Memory B cell (primary cell): Measurements from ENCODE around the gene ALKBH5.
"Not testable (repeated sequence)": the region's sequence is repeated elsewhere in the genome, so short reads cannot be mapped to it uniquely, and the experiment has no call there.

ENCODE experiments used
- ATAC-seq: fragments of 150-1000 bp; cut with Tn5 transposase; 2 replicates; pipeline ENCODE4 v1.10.0; 2021; ENCODE audit warnings: low read depth, mild to moderate bottlenecking, moderate library complexity
- DNase-seq, 2 donors: peaks; one replicate each; pipeline ENCODE4 v3.0.0; 2022; ENCODE audit warnings: low spot score in 2 of 2
- H3K27ac Mint-ChIP-seq: one replicate; pipeline ENCODE4 v1.8.0; 2022; ENCODE audit warnings: mild to moderate bottlenecking, moderate library complexity, mixed read lengths
- H3K27me3 Mint-ChIP-seq: one replicate; pipeline ENCODE4 v1.8.0; 2022; ENCODE audit warnings: mixed read lengths
- H3K36me3 Mint-ChIP-seq: one replicate; pipeline ENCODE4 v1.8.0; 2022; ENCODE audit warnings: mild to moderate bottlenecking, mixed read lengths
- H3K4me1 Mint-ChIP-seq: one replicate; pipeline ENCODE4 v1.8.0; 2022; ENCODE audit warnings: mixed read lengths
- H3K4me3 Mint-ChIP-seq: one replicate; pipeline ENCODE4 v1.8.0; 2022; ENCODE audit warnings: mild to moderate bottlenecking, moderate library complexity, mixed read lengths
- H3K9me3 Mint-ChIP-seq: one replicate; pipeline ENCODE4 v1.8.0; 2022; ENCODE audit warnings: mixed read lengths

ALKBH5 gene

DNA sequence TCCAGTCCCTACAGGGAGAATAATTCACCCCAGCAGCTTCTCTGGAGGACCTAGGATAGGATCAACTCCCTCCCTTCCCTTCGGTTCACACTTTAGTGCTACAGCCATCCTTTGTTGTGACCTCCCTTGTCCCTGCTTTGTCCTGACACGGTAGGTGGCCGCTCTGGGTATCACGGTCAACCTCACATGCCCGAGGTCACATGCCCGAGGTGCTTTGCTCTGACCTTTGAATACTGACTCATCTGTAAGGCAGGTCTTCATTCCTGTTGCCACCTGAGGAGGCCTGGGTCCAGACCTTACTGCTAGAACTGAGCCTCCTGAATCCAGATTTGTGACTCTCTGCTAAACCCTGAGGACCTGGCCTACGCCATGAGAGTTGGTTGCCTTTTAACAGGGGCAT is 19.7 kb downstream of the ALKBH5 start:
- no peak for DNase-seq
- Mint-ChIP-seq H3K27me3 (no peaks in the 10 kb centered on the region), H3K27ac (peak overlapping the region; percentile 74), H3K9me3 (no peaks in the 10 kb centered on the region), H3K36me3 (peaks cover 25% of the 10 kb centered on the region), H3K4me1 (peaks cover 15% of the 10 kb centered on the region), H3K4me3 (no peak overlapping the region)
- no peak for ATAC-seq

DNA sequence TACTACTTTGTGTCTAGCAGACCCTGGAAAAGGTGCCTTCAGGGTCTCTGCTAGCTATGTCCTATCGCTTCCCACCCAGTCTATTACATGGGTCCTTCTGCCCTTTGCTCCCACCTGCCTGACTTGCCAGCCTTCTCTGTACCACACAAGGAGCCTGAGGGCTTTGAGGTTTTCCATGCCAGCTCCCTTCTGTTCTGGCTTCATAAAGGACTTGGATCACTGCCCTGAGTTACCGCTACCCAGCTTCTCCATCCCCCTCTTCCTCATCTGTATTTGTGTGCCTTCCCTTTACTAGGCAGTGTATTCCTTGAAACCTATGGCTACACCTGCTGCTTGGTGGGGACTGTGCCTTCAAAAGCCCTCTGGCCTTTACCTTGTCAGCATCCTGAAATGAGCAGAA is 22.2 kb downstream of the ALKBH5 start:
- DNase-seq (no peak), ATAC-seq (no peak)
- H3K27me3 Mint-ChIP-seq = no peaks in the 10 kb centered on the region
- no peak overlapping the region for H3K4me3 Mint-ChIP-seq
- H3K4me1 Mint-ChIP-seq = peaks cover 3% of the 10 kb centered on the region
- peak overlapping the region; percentile 9 for H3K27ac Mint-ChIP-seq
- H3K36me3 Mint-ChIP-seq = peaks cover 28% of the 10 kb centered on the region
- H3K9me3 Mint-ChIP-seq = no peaks in the 10 kb centered on the region

GRCh38 chr17:18206962-18207361 is 23.3 kb downstream of the ALKBH5 start:
- no peak for DNase-seq
- Mint-ChIP-seq H3K4me3 (no peak overlapping the region), H3K9me3 (no peaks in the 10 kb centered on the region), H3K27ac (no peak overlapping the region), H3K36me3 (peaks cover 28% of the 10 kb centered on the region), H3K27me3 (no peaks in the 10 kb centered on the region), H3K4me1 (no peaks in the 10 kb centered on the region)
- no peak for ATAC-seq

DNA sequence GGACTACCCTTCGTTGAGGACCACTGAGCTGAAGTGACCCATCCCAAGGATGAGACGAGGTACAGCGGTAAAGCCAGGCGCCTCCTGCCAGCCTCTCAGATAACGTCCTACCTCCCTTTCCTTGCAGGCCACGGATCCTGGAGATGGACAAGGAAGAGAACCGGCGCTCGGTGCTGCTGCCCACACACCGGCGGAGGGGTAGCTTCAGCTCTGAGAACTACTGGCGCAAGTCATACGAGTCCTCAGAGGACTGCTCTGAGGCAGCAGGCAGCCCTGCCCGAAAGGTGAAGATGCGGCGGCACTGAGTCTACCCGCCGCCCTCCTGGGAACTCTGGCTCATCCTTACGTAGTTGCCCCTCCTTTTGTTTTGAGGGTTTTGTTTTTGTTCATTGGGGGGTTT is 24.5 kb downstream of the ALKBH5 start:
- Mint-ChIP-seq H3K9me3 (no peaks in the 10 kb centered on the region), H3K36me3 (peaks cover 28% of the 10 kb centered on the region), H3K4me3 (no peak overlapping the region), H3K4me1 (no peaks in the 10 kb centered on the region), H3K27me3 (no peaks in the 10 kb centered on the region), H3K27ac (no peak overlapping the region)
- no peak for ATAC-seq
- no peak for DNase-seq

GRCh38 chr17:18213666-18214270 is 30.1 kb downstream of the ALKBH5 start:
- Mint-ChIP-seq H3K27ac (no peak overlapping the region), H3K9me3 (no peaks in the 10 kb centered on the region), H3K4me3 (no peak overlapping the region), H3K27me3 (no peaks in the 10 kb centered on the region), H3K36me3 (peaks cover 7% of the 10 kb centered on the region), H3K4me1 (no peaks in the 10 kb centered on the region)
- no peak for ATAC-seq
- no peak for DNase-seq

DNA sequence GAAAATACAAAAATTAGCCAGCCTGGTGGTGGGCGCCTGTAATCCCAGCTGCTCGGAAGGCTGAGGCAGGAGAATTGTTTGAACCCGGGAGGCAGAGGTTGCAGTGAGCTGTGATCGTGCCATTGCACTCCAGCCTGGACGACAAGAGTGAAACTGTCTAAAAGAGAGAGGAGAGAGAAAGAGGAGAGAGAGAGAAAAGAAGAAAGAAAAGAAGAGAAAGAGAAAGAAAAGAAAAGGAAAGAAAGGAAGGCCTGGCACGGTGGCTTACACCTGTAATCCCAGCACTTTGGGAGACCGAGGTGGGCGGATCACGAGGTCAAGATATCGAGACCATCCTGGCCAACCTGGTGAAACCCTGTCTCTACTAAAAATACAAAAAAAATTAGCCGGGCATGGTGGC is 33.3 kb downstream of the ALKBH5 start:
- H3K27ac Mint-ChIP-seq, ATAC-seq, H3K9me3 Mint-ChIP-seq, DNase-seq, H3K4me1 Mint-ChIP-seq, H3K4me3 Mint-ChIP-seq, H3K36me3 Mint-ChIP-seq, H3K27me3 Mint-ChIP-seq: not testable (repeated sequence)

DNA sequence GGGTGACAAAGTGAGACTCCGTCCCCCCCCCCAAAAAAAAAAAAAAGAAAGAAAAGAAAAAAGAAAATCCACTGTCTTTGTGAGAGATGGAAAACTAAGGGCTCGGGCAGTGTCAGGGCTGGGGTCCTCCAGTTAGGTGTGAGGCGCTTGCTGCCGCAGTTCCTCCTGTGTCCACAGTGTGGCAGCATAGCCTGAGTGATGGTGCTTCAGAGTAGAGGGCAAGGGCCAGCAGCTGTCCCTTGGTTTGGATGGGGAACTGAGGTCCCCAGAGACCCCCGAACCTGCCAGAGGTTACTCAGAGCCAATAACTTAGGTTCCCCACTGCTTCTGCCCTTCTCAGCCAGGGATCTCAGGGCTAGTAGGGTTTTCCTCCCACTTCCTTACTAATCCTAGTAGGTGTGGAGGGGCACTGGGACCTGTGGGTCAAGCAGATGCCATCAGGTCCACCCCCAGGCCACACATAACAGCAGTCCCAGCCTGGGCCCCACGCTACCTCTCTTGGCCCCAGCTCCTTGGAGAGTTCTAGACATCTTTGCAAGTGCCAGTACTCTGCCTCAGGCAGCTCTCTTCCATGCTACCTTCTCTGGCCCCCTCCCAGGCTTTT is 33.9 kb downstream of the ALKBH5 start:
- Mint-ChIP-seq H3K9me3 (no peaks in the 10 kb centered on the region), H3K27me3 (no peaks in the 10 kb centered on the region), H3K4me3 (no peak overlapping the region), H3K36me3 (no peaks in the 10 kb centered on the region), H3K27ac (no peak overlapping the region), H3K4me1 (no peaks in the 10 kb centered on the region)
- DNase-seq = peak; percentile 69 to 80
- ATAC-seq = peak; percentile 94

- Mint-ChIP-seq H3K9me3 (no peaks in the 10 kb centered on the region), H3K36me3 (no peaks in the 10 kb centered on the region), H3K27ac (no peak overlapping the region), H3K4me3 (no peak overlapping the region), H3K27me3 (no peaks in the 10 kb centered on the region), H3K4me1 (no peaks in the 10 kb centered on the region)
- ATAC-seq = no peak
- DNase-seq = no peak
Measured at GRCh38 chr17:18218756-18219415, 35.3 kb downstream of the ALKBH5 start.

DNA sequence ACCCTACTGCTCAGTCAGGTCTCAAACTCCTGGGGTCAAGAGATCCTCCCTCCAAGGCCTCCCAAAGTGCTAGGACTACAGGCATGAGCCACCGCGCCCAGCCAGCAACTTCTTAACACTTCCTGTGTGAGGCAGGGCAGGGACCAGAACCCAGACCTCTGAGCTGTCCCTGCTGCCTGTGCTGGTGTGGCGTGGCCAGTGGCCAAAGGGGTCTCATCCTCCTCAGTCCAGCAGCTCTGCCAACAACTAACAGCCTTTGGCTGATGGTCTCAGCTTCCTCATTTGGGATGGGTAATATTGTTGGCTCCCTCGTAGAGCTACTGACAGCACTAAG is 40.4 kb downstream of the ALKBH5 start:
- H3K4me3 Mint-ChIP-seq = no peak overlapping the region
- DNase-seq (no peak), ATAC-seq (no peak)
- peaks cover 14% of the 10 kb centered on the region for H3K4me1 Mint-ChIP-seq
- no peaks in the 10 kb centered on the region for H3K9me3 Mint-ChIP-seq
- no peak overlapping the region for H3K27ac Mint-ChIP-seq
- H3K36me3 Mint-ChIP-seq = no peaks in the 10 kb centered on the region
- H3K27me3 Mint-ChIP-seq = no peaks in the 10 kb centered on the region

DNA sequence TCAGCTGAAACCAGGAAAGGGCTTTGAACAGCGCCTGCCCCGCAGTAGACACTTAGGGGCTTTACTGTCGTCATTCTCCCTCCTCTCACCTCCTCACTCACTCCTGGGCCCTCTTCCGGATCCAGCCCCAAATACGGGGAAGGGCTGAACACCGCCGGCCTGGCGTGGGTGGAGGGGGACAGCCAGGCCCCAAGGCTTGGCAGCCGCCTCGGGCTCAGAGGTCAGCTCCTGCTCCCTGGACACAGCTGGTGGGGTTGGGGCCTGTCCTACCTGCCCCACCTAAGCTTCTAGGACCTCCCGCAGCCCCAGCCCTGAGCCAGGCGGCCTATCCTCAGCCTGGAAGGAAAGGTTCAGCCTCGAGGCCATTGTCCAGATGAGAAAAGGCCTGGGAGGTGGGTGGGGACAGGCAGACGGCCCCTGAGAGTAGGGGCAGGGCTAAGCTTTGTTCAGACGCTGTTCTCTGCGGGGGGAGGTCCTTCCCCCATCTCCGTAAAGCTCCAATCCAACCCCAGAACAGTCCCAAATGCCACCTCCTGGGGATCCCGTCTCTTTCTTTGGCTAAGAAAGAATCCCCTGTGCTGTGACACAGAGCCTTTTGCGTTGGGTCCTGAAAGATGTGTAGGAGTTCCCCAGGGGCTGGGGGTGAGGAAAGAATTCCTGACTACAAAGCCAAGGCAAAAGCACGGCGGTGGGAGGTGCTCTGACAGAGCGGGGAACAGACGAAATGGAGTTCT is 40.9 kb downstream of the ALKBH5 start:
- no peaks in the 10 kb centered on the region for H3K27me3 Mint-ChIP-seq
- H3K36me3 Mint-ChIP-seq = no peaks in the 10 kb centered on the region
- no peak for DNase-seq
- no peak overlapping the region for H3K27ac Mint-ChIP-seq
- no peak for ATAC-seq
- peaks cover 14% of the 10 kb centered on the region for H3K4me1 Mint-ChIP-seq
- H3K4me3 Mint-ChIP-seq = peak overlapping the region; percentile 73
- no peaks in the 10 kb centered on the region for H3K9me3 Mint-ChIP-seq

DNA sequence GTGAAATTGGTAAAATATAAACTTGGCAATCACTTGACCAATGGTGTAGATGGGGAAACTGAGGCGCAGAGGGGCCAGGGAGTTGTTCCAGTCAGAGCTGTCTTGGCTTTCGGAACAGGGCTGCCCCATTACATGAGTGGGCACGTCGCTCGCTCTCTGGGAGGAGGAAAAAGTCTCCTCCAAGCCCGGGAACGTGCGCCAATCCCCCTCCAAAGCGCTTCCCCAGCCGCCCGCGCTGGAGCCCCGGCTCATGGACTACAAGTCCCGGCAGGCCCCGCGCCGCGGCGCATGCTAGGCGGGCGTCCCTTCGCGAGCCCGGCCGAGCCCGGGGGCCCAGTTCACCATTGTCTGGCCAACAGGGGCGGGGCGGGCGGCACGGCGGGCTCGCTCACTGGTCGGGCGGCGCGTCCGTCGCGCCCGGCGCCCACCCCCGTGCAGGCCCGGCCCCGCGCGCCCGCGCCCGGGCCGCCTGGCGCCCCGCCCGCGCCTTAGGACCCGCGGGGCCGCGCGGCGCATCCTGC is 41.6 kb downstream of the ALKBH5 start, which contains the start of gene LLGL1:
Gene LLGL1, plus strand, starts transcription at position 515 of the 521 bp plus-strand sequence. CDS start 48 bp downstream, outside the sequence.
- H3K4me3 Mint-ChIP-seq = peak within 1 kb of the TSS; percentile 95
- no peaks in the 10 kb centered on the region for H3K27me3 Mint-ChIP-seq
- DNase-seq (peak; percentile 86 to 92), ATAC-seq (peak; percentile 94)
- H3K9me3 Mint-ChIP-seq = no peaks in the 10 kb centered on the region
- H3K27ac Mint-ChIP-seq = peak within 1 kb of the TSS; percentile 89
- H3K4me1 Mint-ChIP-seq = peaks cover 14% of the 10 kb centered on the region
- H3K36me3 Mint-ChIP-seq = no peaks in the 10 kb centered on the region

DNA sequence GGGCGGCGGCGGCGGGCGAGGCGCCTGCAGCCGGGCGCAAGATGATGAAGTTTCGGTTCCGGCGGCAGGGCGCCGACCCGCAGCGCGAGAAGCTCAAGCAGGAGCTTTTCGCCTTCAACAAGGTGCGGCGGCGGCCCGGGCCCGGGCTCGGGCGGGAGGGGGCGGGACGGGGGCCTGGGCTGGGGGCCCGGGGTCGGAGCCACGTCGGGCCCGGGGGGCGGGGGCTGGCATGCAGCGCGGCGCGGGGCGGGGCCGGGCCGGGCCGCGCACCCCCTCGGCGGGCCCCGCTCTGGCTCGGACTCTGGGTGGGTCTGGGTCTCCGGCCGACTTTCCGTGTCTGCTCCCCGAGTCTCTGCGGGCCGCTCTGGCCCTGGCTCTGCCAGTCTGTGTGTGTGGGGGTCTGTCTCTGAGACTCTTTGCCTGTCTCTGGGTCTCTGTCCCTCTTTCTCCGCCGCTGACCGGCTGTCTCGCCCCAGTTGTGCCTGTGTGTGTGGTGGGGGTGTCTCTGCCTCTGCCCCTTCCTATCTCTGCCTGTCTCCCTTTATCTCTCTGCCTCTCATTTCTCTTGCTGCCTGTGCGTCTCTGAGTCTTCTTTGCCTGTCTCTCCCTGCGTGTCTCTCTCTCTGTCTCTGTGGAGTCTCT is 42.1 kb downstream of the ALKBH5 start:
- Mint-ChIP-seq H3K36me3 (no peaks in the 10 kb centered on the region), H3K4me3 (peak overlapping the region; percentile 95), H3K9me3 (no peaks in the 10 kb centered on the region), H3K4me1 (peaks cover 14% of the 10 kb centered on the region), H3K27ac (peak overlapping the region; percentile 89), H3K27me3 (no peaks in the 10 kb centered on the region)
- no peak for ATAC-seq
- peak in 1 of 2 donors; percentile 41 for DNase-seq

GRCh38 chr17:18226284-18226945 is 42.8 kb downstream of the ALKBH5 start:
- Mint-ChIP-seq H3K4me1 (peaks cover 14% of the 10 kb centered on the region), H3K27me3 (no peaks in the 10 kb centered on the region), H3K36me3 (no peaks in the 10 kb centered on the region), H3K9me3 (no peaks in the 10 kb centered on the region), H3K27ac (peak overlapping the region; percentile 89), H3K4me3 (peak overlapping the region; percentile 95)
- no peak for DNase-seq
- no peak for ATAC-seq
